Stimulated activated CD8-positive, alpha-beta memory T cell treated with anti-CD3 and anti-CD28 coated beads, Interleukin-15, amount 100 ng/mL, for 24 hours (primary cell): Measurements from ENCODE around the gene ARVCF.

Experiments
- DNase-seq: peaks from one replicate; pipeline ENCODE4 v3.0.0-alpha.2; 2020; ENCODE audit warnings: low read depth

ARVCF gene

GRCh38 chr22:19998991-19999820 lies 17.4 kb downstream of the ARVCF start:
- DNase-seq: no peak

- DNase-seq: no peak
Measured at GRCh38 chr22:19998232-19998951, 18.2 kb downstream of the ARVCF start.

GRCh38 chr22:19997561-19998231 lies 18.9 kb downstream of the ARVCF start:
- DNase-seq: no peak

- DNase-seq: no peak
Measured at GRCh38 chr22:19996694-19997384, 19.8 kb downstream of the ARVCF start.

GRCh38 chr22:19995611-19996339 lies 20.8 kb downstream of the ARVCF start:
- no peak for DNase-seq

- no peak for DNase-seq
Measured at GRCh38 chr22:19994851-19995610, 21.6 kb downstream of the ARVCF start.

GRCh38 chr22:19993926-19994325 lies 22.7 kb downstream of the ARVCF start:
- DNase-seq: no peak

GRCh38 chr22:19992921-19993355 lies 23.7 kb downstream of the ARVCF start:
- DNase-seq: no peak

GRCh38 chr22:19992481-19992911 lies 24.1 kb downstream of the ARVCF start:
- no peak for DNase-seq

- DNase-seq: no peak
Measured at GRCh38 chr22:19991645-19992451, 24.8 kb downstream of the ARVCF start.

- no peak for DNase-seq
Measured at GRCh38 chr22:19991395-19991644, 25.3 kb downstream of the ARVCF start.

- no peak for DNase-seq
Measured at GRCh38 chr22:19990609-19991394, 25.8 kb downstream of the ARVCF start.

- DNase-seq: no peak
Measured at GRCh38 chr22:19990188-19990587, 26.4 kb downstream of the ARVCF start.

- DNase-seq: no peak
Measured at GRCh38 chr22:19989725-19990067, 26.9 kb downstream of the ARVCF start.

- no peak for DNase-seq
Measured at GRCh38 chr22:19988965-19989724, 27.5 kb downstream of the ARVCF start.

GRCh38 chr22:19988331-19988808 lies 28.3 kb downstream of the ARVCF start:
- DNase-seq: no peak

GRCh38 chr22:19987394-19988306 lies 29.0 kb downstream of the ARVCF start:
- DNase-seq: no peak
